Measurements from ENCODE around the gene SLC2A8.

Gene SLC2A8

DNA sequence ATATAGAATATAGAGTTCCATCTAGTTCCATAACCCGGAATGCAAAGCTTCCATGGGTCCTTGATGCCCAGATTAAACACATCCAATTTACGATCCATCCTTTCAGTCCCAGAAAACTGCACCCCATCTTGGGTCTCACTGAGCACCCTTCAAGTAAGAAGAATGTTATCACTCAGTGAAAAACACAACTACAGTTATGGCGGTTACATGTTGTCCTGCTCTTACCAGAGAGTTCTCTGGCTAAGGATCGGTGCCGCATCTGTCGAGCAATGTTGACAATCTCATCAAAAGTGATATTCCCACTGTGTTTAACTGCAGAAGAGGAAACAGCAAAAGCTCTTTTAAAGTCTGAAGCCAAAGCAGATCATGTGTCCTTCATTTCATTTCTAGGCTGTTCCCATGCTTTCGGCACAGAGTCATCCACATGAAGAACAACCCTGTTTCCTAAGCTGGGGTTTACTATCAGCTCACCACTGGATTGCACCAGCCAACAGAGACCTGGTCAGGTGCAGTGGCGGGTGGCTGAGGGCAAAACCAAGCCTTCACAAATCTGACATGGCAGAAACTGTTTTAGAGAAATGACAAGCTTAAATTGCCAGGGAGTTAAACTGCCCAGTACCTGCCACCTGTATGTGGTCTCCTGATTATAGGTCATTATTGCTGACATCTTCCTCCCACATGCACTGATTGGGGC is 51.3 kb downstream of the SLC2A8 start:
- TF ChIP-seq POLR2A (IDR thresholded peaks at IDR 0.05; ENCODE audit: extremely low read depth, insufficient read length) (no peak), MYC (IDR thresholded peaks at IDR 0.05; ENCODE audit: low read depth, low read length) (no peak)
- TF ChIP-seq, protein P1, sequence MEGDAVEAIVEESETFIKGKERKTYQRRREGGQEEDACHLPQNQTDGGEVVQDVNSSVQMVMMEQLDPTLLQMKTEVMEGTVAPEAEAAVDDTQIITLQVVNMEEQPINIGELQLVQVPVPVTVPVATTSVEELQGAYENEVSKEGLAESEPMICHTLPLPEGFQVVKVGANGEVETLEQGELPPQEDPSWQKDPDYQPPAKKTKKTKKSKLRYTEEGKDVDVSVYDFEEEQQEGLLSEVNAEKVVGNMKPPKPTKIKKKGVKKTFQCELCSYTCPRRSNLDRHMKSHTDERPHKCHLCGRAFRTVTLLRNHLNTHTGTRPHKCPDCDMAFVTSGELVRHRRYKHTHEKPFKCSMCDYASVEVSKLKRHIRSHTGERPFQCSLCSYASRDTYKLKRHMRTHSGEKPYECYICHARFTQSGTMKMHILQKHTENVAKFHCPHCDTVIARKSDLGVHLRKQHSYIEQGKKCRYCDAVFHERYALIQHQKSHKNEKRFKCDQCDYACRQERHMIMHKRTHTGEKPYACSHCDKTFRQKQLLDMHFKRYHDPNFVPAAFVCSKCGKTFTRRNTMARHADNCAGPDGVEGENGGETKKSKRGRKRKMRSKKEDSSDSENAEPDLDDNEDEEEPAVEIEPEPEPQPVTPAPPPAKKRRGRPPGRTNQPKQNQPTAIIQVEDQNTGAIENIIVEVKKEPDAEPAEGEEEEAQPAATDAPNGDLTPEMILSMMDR (IDR thresholded peaks at IDR 0.05; ENCODE audit: low read depth, low read length), result no peak
- TF ChIP-seq, protein P2, sequence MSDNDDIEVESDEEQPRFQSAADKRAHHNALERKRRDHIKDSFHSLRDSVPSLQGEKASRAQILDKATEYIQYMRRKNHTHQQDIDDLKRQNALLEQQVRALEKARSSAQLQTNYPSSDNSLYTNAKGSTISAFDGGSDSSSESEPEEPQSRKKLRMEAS (IDR thresholded peaks at IDR 0.05; ENCODE audit: low read depth, low read length), result no peak
- peak overlapping the region; percentile 100 for H3K4me3 ChIP-seq (ENCODE audit: low read depth, low read length)
- peak; percentile 17 for DNase-seq (ENCODE audit: low read depth)

DNA sequence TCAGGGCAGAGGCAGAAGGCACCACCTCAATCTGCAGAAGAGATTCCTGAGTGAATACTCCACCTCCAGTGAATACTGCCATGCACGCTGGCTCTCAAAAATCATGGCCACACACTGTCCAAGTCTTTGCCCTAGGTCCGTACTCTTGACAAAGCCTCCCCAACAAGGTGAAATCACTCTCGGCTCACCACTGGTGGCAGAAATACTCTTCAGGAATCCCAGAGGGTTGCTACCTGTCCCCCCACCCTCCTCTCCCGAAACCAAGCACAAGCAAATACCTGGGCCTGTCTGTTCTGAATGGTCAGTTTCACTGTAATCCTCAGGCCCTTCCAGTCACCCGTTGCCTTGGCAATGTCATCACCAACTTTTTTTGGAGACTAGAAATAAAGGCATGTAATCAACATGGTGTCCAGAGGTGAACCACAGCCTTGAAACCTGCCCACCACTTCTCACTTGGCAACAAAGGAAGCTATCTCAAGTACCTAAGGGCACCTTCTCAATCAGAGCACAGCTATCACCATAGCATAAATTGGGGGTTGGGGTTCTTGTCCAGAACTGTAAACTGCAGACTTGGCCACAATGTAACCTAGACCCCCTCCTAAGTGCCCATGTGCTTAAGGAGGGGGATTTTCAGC is 52.5 kb downstream of the SLC2A8 start:
- DNase-seq (ENCODE audit: low read depth), result peak; percentile 16
- peak overlapping the region; percentile 100 for H3K4me3 ChIP-seq (ENCODE audit: low read depth, low read length)

DNA sequence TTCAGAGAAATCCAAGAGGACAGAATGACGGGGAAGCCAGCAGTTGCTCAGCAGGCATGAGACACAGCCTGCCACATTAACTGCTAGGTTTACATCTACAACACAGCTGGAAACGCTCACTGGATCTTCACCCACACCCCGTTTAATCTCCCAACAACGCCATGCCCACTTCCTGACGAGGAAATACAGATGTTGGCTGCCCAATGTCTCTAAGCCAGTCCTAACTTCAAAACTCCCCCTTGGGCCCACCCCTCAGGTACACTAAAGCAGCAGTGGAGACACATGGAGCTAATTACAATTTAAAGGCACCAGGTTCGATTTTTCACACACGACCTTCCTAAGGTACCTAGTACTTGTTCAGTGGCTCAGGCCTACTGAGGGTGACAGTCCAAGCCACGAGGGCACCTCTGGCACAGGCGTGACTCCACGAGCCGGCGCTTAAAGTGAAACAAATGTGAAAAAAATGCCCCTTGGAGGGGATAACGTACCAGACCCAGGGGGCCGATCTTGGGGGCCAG is 53.3 kb downstream of the SLC2A8 start:
- TF ChIP-seq POLR2A (IDR thresholded peaks at IDR 0.05; ENCODE audit: extremely low read depth, insufficient read length) (no peak), MYC (IDR thresholded peaks at IDR 0.05; ENCODE audit: low read depth, low read length) (no peak)
- TF ChIP-seq, protein P2 (IDR thresholded peaks at IDR 0.05; ENCODE audit: low read depth, low read length), result no peak
- TF ChIP-seq, protein P1 (IDR thresholded peaks at IDR 0.05; ENCODE audit: low read depth, low read length), result no peak
- H3K4me3 ChIP-seq (ENCODE audit: low read depth, low read length), result peak overlapping the region; percentile 100
- peak; percentile 35 for DNase-seq (ENCODE audit: low read depth)

More for the DNA sequence above, 52.5 kb downstream of the SLC2A8 start:
- TF ChIP-seq, protein P1 (IDR thresholded peaks at IDR 0.05; ENCODE audit: low read depth, low read length), result no peak
- TF ChIP-seq, protein P2 (IDR thresholded peaks at IDR 0.05; ENCODE audit: low read depth, low read length), result no peak
- TF ChIP-seq MYC (IDR thresholded peaks at IDR 0.05; ENCODE audit: low read depth, low read length), result no peak
- no peak for TF ChIP-seq POLR2A (IDR thresholded peaks at IDR 0.05; ENCODE audit: extremely low read depth, insufficient read length)

DNA sequence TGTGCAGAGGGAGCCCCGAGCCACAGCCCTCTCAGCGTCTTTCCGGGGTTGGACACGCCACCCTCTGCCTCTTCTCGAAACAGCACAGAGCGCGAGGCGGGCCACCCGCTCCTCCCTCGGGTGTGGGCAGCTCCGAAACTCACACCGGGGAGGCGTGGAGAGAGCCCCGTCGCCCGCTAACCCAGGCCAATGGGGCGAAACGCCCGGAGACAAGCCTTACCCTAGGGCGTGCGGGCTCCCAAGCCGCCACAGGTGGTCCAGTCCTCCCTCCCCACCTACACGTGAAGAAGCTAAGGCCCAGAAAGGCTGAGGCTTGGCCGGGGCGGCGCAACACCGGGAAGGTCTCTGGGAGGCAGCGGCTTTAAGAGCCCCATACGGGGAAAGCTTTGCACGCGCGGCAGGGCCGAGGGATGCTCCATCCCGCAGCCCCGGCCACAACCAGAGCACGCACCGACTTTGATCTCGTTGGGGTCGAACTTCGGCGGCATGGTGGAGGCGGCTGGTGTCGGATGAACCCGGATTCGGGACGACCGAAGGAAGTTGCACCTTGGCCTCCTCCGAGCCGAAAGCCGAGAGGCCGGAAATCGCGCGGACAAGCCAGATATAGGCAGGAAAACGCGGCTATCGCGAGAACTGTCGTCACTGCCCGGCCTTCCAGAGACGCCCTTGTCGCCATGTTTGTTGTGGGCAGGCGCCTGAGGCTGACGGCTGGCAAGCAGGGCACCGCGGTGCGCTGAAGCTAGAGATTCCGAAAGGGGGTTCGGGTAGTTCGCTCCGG is 54.0 kb downstream of the SLC2A8 start, which contains the start of the genes LRSAM1 and RPL12:
TSS of gene LRSAM1 (plus strand) at position 681 of the 778 bp plus-strand sequence. CDS start 3,018 bp downstream, outside the sequence.
TSS of gene RPL12 (minus strand) at position 577 of the 778 bp plus-strand sequence. CDS start at position 488, 89 bp downstream.
- TF ChIP-seq, protein P1 (IDR thresholded peaks at IDR 0.05; ENCODE audit: low read depth, low read length), result no peak
- peak; percentile 99 for TF ChIP-seq POLR2A (IDR thresholded peaks at IDR 0.05; ENCODE audit: extremely low read depth, insufficient read length)
- TF ChIP-seq, protein P2 (IDR thresholded peaks at IDR 0.05; ENCODE audit: low read depth, low read length), result peak; percentile 82; the same call in 1 of the 2 replicates
- TF ChIP-seq MYC (IDR thresholded peaks at IDR 0.05; ENCODE audit: low read depth, low read length), result peak; percentile 94
- DNase-seq (ENCODE audit: low read depth), result peak; percentile 93
- H3K4me3 ChIP-seq (ENCODE audit: low read depth, low read length), result peak within 1 kb of the TSS; percentile 100

DNA sequence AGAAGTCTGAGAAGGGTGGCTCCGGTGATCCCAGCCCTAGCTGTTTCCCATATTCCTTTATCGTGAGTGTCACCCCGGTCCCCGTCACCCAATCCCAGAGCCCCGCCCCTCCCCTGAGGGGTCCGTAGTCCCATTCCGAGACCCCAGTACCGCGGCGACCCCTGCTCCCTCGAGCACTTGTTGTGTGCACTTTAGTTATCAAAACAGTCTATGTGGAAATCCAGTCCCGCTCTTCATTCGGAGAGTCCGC is 54.6 kb downstream of the SLC2A8 start:
- peak overlapping the region; percentile 100 for H3K4me3 ChIP-seq (ENCODE audit: low read depth, low read length)
- DNase-seq (ENCODE audit: low read depth), result no peak
- TF ChIP-seq, protein P2 (IDR thresholded peaks at IDR 0.05; ENCODE audit: low read depth, low read length), result no peak
- no peak for TF ChIP-seq MYC (IDR thresholded peaks at IDR 0.05; ENCODE audit: low read depth, low read length)
- no peak for TF ChIP-seq POLR2A (IDR thresholded peaks at IDR 0.05; ENCODE audit: extremely low read depth, insufficient read length)
- TF ChIP-seq, protein P1 (IDR thresholded peaks at IDR 0.05; ENCODE audit: low read depth, low read length), result no peak
